Neuron (in vitro differentiated cells): ENCODE results near the gene TPM4.
"Not testable (repeated sequence)": the region's sequence is repeated elsewhere in the genome, so short reads cannot be mapped to it uniquely, and the experiment has no call there.

Source experiments
- H2AFZ ChIP-seq: one replicate; pipeline ENCODE4 v1.6.1; 2013; ENCODE audit warnings: low read depth, mild to moderate bottlenecking, inconsistent platforms, low read length, moderate library complexity
- H3K27me3 ChIP-seq: one replicate; pipeline ENCODE4 v1.6.1; 2013; ENCODE audit warnings: low read length; ENCODE audit not compliant: insufficient read depth
- H3K36me3 ChIP-seq: one replicate; pipeline ENCODE4 v1.6.1; 2013; ENCODE audit warnings: low read length; ENCODE audit not compliant: insufficient read depth
- H3K4me1 ChIP-seq: one replicate; pipeline ENCODE4 v1.6.1; 2013; ENCODE audit warnings: low read length; ENCODE audit not compliant: insufficient read depth
- H3K4me3 ChIP-seq: 2 replicates; pipeline ENCODE4 v1.5.1; 2013; ENCODE audit warnings: mild to moderate bottlenecking, low read length, moderate library complexity
- H3K9me3 ChIP-seq: one replicate; pipeline ENCODE4 v1.6.1; 2013; ENCODE audit warnings: low read length

The TPM4 gene

GRCh38 chr19:16076154-16076957, at the start of gene TPM4:
TSS of gene TPM4 (plus strand) at chr19:16076495. CDS start at chr19:16076566, 71 bp downstream.
- H2AFZ ChIP-seq = peak within 1 kb of the TSS; percentile 63
- H3K27me3 ChIP-seq = no peaks in the 10 kb centered on the region

GRCh38 chr19:16026756-16027155, 49.5 kb upstream of the TPM4 start:
- no peaks in the 10 kb centered on the region for H3K4me1 ChIP-seq
- no peak overlapping the region for H3K4me3 ChIP-seq
- no peak overlapping the region for H2AFZ ChIP-seq
- H3K9me3 ChIP-seq = no peaks in the 10 kb centered on the region
- peaks cover 35% of the 10 kb centered on the region for H3K27me3 ChIP-seq
- no peaks in the 10 kb centered on the region for H3K36me3 ChIP-seq

More at GRCh38 chr19:16076154-16076957, at the start of gene TPM4:
- Histone ChIP-seq H3K4me3 (peak within 1 kb of the TSS; percentile 56), H3K36me3 (peaks cover 5% of the 10 kb centered on the region), H3K9me3 (no peaks in the 10 kb centered on the region), H3K4me1 (peaks cover 17% of the 10 kb centered on the region)

GRCh38 chr19:16027528-16027927, 48.8 kb upstream of the TPM4 start:
- H3K4me3 ChIP-seq = no peak overlapping the region
- peaks cover 32% of the 10 kb centered on the region for H3K27me3 ChIP-seq
- no peaks in the 10 kb centered on the region for H3K4me1 ChIP-seq
- no peaks in the 10 kb centered on the region for H3K36me3 ChIP-seq
- no peak overlapping the region for H2AFZ ChIP-seq
- H3K9me3 ChIP-seq = no peaks in the 10 kb centered on the region

GRCh38 chr19:16030155-16030554, 46.1 kb upstream of the TPM4 start:
- H3K4me1 ChIP-seq, H3K9me3 ChIP-seq, H3K4me3 ChIP-seq, H3K36me3 ChIP-seq, H2AFZ ChIP-seq: not testable (repeated sequence)
- peaks cover 22% of the 10 kb centered on the region for H3K27me3 ChIP-seq

GRCh38 chr19:16030964-16031871, 45.1 kb upstream of the TPM4 start:
- H2AFZ ChIP-seq = no peak overlapping the region
- H3K4me3 ChIP-seq = no peak overlapping the region
- H3K27me3 ChIP-seq = peaks cover 17% of the 10 kb centered on the region
- H3K4me1 ChIP-seq = no peaks in the 10 kb centered on the region
- H3K36me3 ChIP-seq = no peaks in the 10 kb centered on the region
- H3K9me3 ChIP-seq = no peaks in the 10 kb centered on the region

- Histone ChIP-seq H3K4me3 (no peak overlapping the region), H3K4me1 (no peaks in the 10 kb centered on the region), H3K36me3 (no peaks in the 10 kb centered on the region), H3K9me3 (no peaks in the 10 kb centered on the region), H3K27me3 (peaks cover 11% of the 10 kb centered on the region), H2AFZ (no peak overlapping the region)
These were observed 44.5 kb upstream of the TPM4 start for GRCh38 chr19:16031872-16032200.

GRCh38 chr19:16032509-16033135, 43.7 kb upstream of the TPM4 start:
- H3K4me3 ChIP-seq = no peak overlapping the region
- no peaks in the 10 kb centered on the region for H3K4me1 ChIP-seq
- no peak overlapping the region for H2AFZ ChIP-seq
- no peaks in the 10 kb centered on the region for H3K36me3 ChIP-seq
- peaks cover 10% of the 10 kb centered on the region for H3K27me3 ChIP-seq
- H3K9me3 ChIP-seq = no peaks in the 10 kb centered on the region

GRCh38 chr19:16033136-16033530, 43.2 kb upstream of the TPM4 start:
- H3K36me3 ChIP-seq = no peaks in the 10 kb centered on the region
- no peak overlapping the region for H3K4me3 ChIP-seq
- H3K4me1 ChIP-seq = no peaks in the 10 kb centered on the region
- peaks cover 12% of the 10 kb centered on the region for H3K27me3 ChIP-seq
- H3K9me3 ChIP-seq = no peaks in the 10 kb centered on the region
- H2AFZ ChIP-seq = no peak overlapping the region

GRCh38 chr19:16033721-16034120, 42.6 kb upstream of the TPM4 start:
- H3K9me3 ChIP-seq = no peaks in the 10 kb centered on the region
- H3K4me3 ChIP-seq = no peak overlapping the region
- no peak overlapping the region for H2AFZ ChIP-seq
- H3K4me1 ChIP-seq = no peaks in the 10 kb centered on the region
- H3K36me3 ChIP-seq = no peaks in the 10 kb centered on the region
- H3K27me3 ChIP-seq = peaks cover 12% of the 10 kb centered on the region

GRCh38 chr19:16034180-16034579, 42.1 kb upstream of the TPM4 start:
- Histone ChIP-seq H3K36me3 (no peaks in the 10 kb centered on the region), H3K27me3 (peaks cover 12% of the 10 kb centered on the region), H2AFZ (no peak overlapping the region), H3K4me3 (no peak overlapping the region), H3K4me1 (no peaks in the 10 kb centered on the region), H3K9me3 (no peaks in the 10 kb centered on the region)

- Histone ChIP-seq H2AFZ (no peak overlapping the region), H3K36me3 (no peaks in the 10 kb centered on the region), H3K9me3 (no peaks in the 10 kb centered on the region), H3K4me1 (no peaks in the 10 kb centered on the region), H3K27me3 (peaks cover 9% of the 10 kb centered on the region), H3K4me3 (no peak overlapping the region)
These were observed 41.2 kb upstream of the TPM4 start for GRCh38 chr19:16034958-16035560.

GRCh38 chr19:16035601-16036297, 40.5 kb upstream of the TPM4 start:
- Histone ChIP-seq H3K9me3 (no peaks in the 10 kb centered on the region), H3K27me3 (peaks cover 9% of the 10 kb centered on the region), H2AFZ (no peak overlapping the region), H3K36me3 (no peaks in the 10 kb centered on the region), H3K4me1 (no peaks in the 10 kb centered on the region), H3K4me3 (no peak overlapping the region)
